HEK293T (cell line): Measurements from ENCODE around the gene SLC16A12.

ENCODE experiments used
- CTCF ChIA-PET: fragments of 350-600 bp; formaldehyde crosslinking; extraction: SDS; loops from one replicate; lab custom pipeline; 2021; ENCODE audit warnings: antibody characterized with exemption, inconsistent platforms; lab: Yijun Ruan, JAX
- POLR2A ChIA-PET: fragments of 350-600 bp; formaldehyde crosslinking; extraction: SDS; loops from one replicate; lab custom pipeline; 2020; ENCODE audit warnings: antibody characterized with exemption, inconsistent platforms; lab: Yijun Ruan, JAX
- DNase-seq: peaks from one replicate; pipeline ENCODE4 v3.0.0; 2012; ENCODE audit warnings: mixed read lengths; ENCODE audit errors: extremely low spot score
- ARNT ChIP-seq: fragments of 450-650 bp; IDR thresholded peaks from 2 replicates; pipeline ENCODE4 v1.6.1; 2017; ENCODE audit warnings: mild to moderate bottlenecking
- BHLHE40 ChIP-seq: fragments of 450-650 bp; IDR thresholded peaks from 2 replicates; pipeline ENCODE4 v1.6.1; 2016; ENCODE audit warnings: mild to moderate bottlenecking, moderate library complexity, borderline replicate concordance
- CTBP1 ChIP-seq: fragments of 450-650 bp; IDR thresholded peaks from 2 replicates; pipeline ENCODE4 v1.6.1; 2016; ENCODE audit warnings: borderline replicate concordance
- ELF4 ChIP-seq: fragments of 450-650 bp; IDR thresholded peaks from 2 replicates; pipeline ENCODE4 v1.6.1; 2017; ENCODE audit warnings: antibody characterized with exemption
- FOXA1 ChIP-seq: fragments of 450-650 bp; IDR thresholded peaks from 2 replicates; pipeline ENCODE4 v1.6.1; 2016; ENCODE audit warnings: mild to moderate bottlenecking
- FOXK2 ChIP-seq: fragments of 450-650 bp; IDR thresholded peaks from 2 replicates; pipeline ENCODE4 v1.6.1; 2016; ENCODE audit warnings: mild to moderate bottlenecking
- FOXM1 ChIP-seq: fragments of 450-650 bp; IDR thresholded peaks from 2 replicates; pipeline ENCODE4 v1.6.1; 2017; ENCODE audit warnings: mild to moderate bottlenecking, borderline replicate concordance
- HDGF ChIP-seq: fragments of 450-650 bp; IDR thresholded peaks from 2 replicates; pipeline ENCODE4 v1.6.1; 2017; ENCODE audit warnings: antibody characterized with exemption, borderline replicate concordance
- L3MBTL2 ChIP-seq: fragments of 450-650 bp; conservative IDR thresholded peaks from 2 replicates; pipeline ENCODE4 v1.6.1; 2016; ENCODE audit warnings: mild to moderate bottlenecking
- LEF1 ChIP-seq: fragments of 450-650 bp; IDR thresholded peaks from 2 replicates; pipeline ENCODE4 v1.6.1; 2017; ENCODE audit warnings: mild to moderate bottlenecking, borderline replicate concordance
- NFRKB ChIP-seq: fragments of 450-650 bp; IDR thresholded peaks from 2 replicates; pipeline ENCODE4 v1.6.1; 2016; ENCODE audit warnings: mild to moderate bottlenecking, moderate library complexity
- SP1 ChIP-seq: fragments of 450-650 bp; IDR thresholded peaks from 2 replicates; pipeline ENCODE4 v1.6.1; 2017
- SUZ12 ChIP-seq: fragments of 450-650 bp; IDR thresholded peaks from 2 replicates; pipeline ENCODE4 v1.6.1; 2016; ENCODE audit warnings: mild to moderate bottlenecking
- TARDBP ChIP-seq: fragments of 450-650 bp; IDR thresholded peaks from 2 replicates; pipeline ENCODE4 v1.6.1; 2016
- ZNF384 ChIP-seq: fragments of 450-650 bp; IDR thresholded peaks from 2 replicates; pipeline ENCODE4 v1.6.1; 2016
- TF ChIP-seq, protein P1 (sequence below): fragments of 450-650 bp; IDR thresholded peaks from 2 replicates; pipeline ENCODE4 v1.6.1; 2016

SLC16A12 gene

DNA sequence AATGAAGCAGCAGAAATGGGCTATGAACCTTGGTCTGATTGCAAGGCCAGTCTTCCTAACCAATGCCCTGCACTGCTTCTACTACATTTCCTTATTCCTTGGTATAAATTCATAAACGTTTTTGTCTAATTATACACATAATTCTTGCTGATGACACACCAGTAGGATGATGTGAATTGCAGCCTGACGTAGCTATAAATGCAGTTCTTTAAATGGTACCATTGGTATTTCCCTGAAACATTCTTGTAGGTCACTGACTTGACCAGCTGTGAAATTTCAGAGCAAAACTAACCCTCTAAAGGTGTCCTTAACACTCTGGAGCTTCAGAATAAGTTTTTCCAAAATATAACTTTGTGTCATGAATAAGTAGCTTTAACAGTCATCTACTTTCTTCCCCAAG, 70.2 kb downstream of the SLC16A12 start:
- ChIA-PET POLR2A (no interaction called here), CTCF (interaction anchor here (0.7 kb wide), 1 partner anchor 100 kb away, joined by 3 read pairs; no protein-coding TSS in a partner anchor)
- DNase-seq, result no peak
- TF ChIP-seq BHLHE40 (no peak), SUZ12 (no peak), SP1 (no peak), FOXK2 (no peak)

DNA sequence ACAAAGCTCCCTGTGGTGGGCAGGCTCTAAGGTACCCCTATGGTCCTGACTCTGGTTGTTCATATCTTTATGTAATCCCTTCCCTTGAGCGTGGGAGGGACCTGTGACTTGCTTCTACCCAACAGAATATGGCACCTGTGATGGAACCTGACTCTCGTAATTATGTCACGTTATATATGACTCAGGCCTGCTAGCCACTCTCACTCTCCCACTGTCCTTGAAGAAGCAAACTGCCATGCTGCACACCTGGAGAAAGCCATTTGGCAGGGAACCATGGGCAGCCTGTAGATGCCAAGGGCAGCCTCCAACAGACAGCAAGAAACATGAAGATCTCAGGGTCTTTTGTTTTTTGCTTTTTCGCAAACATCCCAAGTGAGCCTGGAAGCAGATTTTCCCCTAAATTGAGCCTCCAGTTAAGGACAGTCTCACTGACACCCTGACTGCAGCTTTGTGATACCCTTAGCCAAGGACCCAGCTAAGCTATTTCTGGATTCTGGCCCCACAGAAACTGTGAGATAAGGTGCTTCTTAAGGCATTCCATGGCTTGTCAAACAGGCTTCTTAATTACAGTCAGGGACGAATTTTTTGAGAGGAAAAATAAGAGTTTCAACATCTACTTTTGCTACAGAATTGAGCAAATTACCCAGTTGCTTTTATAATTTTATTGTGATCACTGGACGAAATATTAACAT, 71.4 kb downstream of the SLC16A12 start:
- CTCF ChIA-PET, result no interaction called here
- DNase-seq, result no peak
- POLR2A ChIA-PET, result interaction anchor here (0.6 kb wide), 1 partner anchor 237 kb away, joined by 3 read pairs; the partner anchor contains the start of gene KIF20B
- no peak for TF ChIP-seq FOXK2
- TF ChIP-seq SUZ12, result no peak
- no peak for TF ChIP-seq BHLHE40
- TF ChIP-seq, protein P1, sequence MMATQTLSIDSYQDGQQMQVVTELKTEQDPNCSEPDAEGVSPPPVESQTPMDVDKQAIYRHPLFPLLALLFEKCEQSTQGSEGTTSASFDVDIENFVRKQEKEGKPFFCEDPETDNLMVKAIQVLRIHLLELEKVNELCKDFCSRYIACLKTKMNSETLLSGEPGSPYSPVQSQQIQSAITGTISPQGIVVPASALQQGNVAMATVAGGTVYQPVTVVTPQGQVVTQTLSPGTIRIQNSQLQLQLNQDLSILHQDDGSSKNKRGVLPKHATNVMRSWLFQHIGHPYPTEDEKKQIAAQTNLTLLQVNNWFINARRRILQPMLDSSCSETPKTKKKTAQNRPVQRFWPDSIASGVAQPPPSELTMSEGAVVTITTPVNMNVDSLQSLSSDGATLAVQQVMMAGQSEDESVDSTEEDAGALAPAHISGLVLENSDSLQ, result no peak
- TF ChIP-seq ELF4, result no peak
- TF ChIP-seq LEF1, result no peak
- no peak for TF ChIP-seq FOXA1
- TF ChIP-seq CTBP1, result no peak
- no peak for TF ChIP-seq ARNT
- no peak for TF ChIP-seq ZNF384
- TF ChIP-seq HDGF, result no peak
- no peak for TF ChIP-seq L3MBTL2
- no peak for TF ChIP-seq NFRKB

DNA sequence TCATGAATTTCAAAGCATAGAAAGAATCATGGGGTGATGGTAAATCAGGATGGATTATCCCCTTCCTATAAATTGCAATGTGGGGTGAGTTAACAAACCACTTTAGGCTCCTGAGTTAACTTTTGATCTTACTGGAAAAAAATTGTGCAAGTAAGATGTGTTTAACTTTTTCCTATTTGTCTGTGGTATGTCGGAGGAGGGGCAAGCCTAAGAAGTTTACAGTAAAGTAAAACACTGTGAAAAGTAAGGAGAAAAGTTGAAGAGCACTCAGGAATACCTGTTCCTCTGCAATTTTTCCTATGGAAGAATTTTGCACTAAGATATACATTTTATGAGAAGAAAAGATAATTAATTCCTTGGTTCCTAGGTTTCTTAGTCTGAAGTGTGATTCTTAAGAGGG, 76.6 kb downstream of the SLC16A12 start:
- ChIA-PET CTCF (no interaction called here), POLR2A (no interaction called here)
- TF ChIP-seq LEF1 (no peak), HDGF (no peak), NFRKB (no peak), FOXA1 (no peak), FOXM1 (no peak), L3MBTL2 (no peak), ZNF384 (no peak), ELF4 (no peak), BHLHE40 (no peak)
- TF ChIP-seq, protein P1, result no peak
- DNase-seq, result no peak

DNA sequence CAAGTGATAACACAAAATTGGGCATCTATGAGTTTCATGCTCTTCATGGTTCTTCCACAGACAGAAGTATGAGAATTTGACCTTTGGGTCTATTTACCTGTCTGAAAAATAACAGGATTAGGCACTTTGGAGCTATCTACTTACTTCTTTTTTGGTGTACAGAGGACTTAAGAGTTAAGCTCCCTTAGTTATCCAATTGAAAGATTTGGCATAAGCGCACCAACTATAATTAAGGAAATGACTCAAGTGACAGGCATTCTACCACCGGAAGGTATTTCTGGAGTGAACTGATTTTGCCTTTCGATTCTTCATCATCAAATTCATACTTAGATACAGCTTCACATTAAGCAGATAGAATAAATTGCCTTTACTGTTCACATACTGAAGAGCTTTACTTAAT, 77.1 kb downstream of the SLC16A12 start:
- no peak for DNase-seq
- ChIA-PET CTCF (no interaction called here), POLR2A (no interaction called here)
- TF ChIP-seq TARDBP, result no peak
- no peak for TF ChIP-seq HDGF
- TF ChIP-seq FOXM1, result no peak
- TF ChIP-seq, protein P1, result no peak
- TF ChIP-seq NFRKB, result no peak

DNA sequence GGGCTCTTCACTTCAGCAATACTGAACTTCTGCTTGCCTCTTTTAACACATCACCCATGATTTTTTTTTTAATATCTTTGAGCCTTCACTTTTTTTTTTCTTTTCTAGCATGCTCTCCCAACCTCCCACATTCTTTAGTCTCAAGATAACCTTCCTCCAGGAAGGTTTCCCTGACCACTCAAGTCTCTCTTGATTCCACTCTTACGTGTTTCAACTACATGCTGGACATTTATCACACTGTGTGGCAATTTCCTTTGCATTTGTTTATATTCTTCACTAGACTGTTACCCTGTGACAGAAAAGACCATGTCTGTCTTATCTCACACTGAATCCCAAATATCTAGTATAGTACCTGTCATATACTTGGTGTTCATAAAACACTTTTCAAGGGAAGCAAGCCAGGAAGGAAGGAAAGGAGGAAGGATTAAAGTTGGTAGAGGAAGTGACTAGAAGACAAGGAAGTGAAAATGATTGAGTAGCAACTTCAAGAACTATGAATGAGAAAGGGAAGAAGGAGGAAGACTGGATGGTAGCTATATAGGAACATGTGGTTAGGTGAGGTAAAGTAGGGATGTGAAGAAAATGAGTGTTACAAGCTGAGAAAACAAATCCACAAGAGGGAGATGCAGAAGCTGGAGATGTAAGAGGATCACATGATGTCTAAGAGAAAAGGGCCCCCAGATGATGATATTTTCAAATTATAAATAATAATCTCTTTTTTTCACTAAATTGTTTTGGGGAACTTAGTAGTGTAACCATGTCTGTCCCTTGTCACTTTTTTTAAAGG, 80.6 kb downstream of the SLC16A12 start:
- no peak for TF ChIP-seq L3MBTL2
- DNase-seq, result no peak
- ChIA-PET CTCF (no interaction called here), POLR2A (no interaction called here)

DNA sequence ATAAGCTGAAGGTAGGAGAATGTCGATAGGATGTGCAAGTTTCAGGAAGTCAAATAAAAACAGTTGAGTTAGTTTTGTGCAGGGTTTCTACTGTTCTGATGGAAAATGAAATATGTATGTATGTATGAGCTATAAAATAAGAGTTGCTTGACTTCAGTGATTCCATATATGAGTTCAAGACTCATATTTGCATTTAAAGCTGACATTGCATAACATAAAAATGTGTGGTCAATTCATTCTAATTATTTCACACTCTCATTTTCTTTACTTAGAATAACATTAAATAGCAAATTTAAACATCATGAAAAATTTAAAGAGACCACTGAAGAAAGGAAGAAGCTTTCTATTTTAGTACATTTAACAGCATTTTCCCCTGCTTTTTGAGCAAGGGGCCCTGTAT, 83.2 kb downstream of the SLC16A12 start:
- DNase-seq, result no peak

More for the DNA sequence above, 83.2 kb downstream of the SLC16A12 start:
- ChIA-PET CTCF (interaction anchor here (0.6 kb wide), 1 partner anchor 91 kb away, joined by 3 read pairs; no protein-coding TSS in a partner anchor), POLR2A (no interaction called here)
- TF ChIP-seq ZNF384 (no peak), TARDBP (no peak), SUZ12 (no peak), NFRKB (no peak), L3MBTL2 (no peak), SP1 (no peak), CTBP1 (no peak), FOXK2 (no peak), FOXA1 (no peak), BHLHE40 (no peak), ARNT (no peak), LEF1 (no peak), FOXM1 (no peak), ELF4 (no peak), HDGF (no peak)
- TF ChIP-seq, protein P1, result no peak
